ENCODE measurements around the gene DUSP11.
A peak's percentile ranks its signal among the peaks of the same experiment; 100 is the strongest.
"Not testable (repeated sequence)": the region's sequence is repeated elsewhere in the genome, so short reads cannot be mapped to it uniquely, and the experiment has no call there.

DUSP11 gene

GRCh38 chr2:73718421-73718820, 61.5 kb downstream of the DUSP11 start:
- peaks cover 18% of the 10 kb centered on the region for H3K27me3 ChIP-seq (ENCODE audit: insufficient read depth, low read length)
- H3K36me3 ChIP-seq (ENCODE audit: insufficient read depth, low read length) = no peaks in the 10 kb centered on the region
- no peaks in the 10 kb centered on the region for H3K79me2 ChIP-seq (ENCODE audit: control insufficient read depth, insufficient read depth, low read length, unreplicated experiment)
- H3K27ac ChIP-seq (ENCODE audit: low read depth, low read length) = no peak overlapping the region
- no peak overlapping the region for H3K4me3 ChIP-seq (ENCODE audit: low read depth, low read length)
- peaks cover 7% of the 10 kb centered on the region for H3K4me1 ChIP-seq (ENCODE audit: control insufficient read depth, insufficient read depth, low read length, unreplicated experiment)
- H2AFZ ChIP-seq (ENCODE audit: low read length, unreplicated experiment) = no peak overlapping the region

DNA sequence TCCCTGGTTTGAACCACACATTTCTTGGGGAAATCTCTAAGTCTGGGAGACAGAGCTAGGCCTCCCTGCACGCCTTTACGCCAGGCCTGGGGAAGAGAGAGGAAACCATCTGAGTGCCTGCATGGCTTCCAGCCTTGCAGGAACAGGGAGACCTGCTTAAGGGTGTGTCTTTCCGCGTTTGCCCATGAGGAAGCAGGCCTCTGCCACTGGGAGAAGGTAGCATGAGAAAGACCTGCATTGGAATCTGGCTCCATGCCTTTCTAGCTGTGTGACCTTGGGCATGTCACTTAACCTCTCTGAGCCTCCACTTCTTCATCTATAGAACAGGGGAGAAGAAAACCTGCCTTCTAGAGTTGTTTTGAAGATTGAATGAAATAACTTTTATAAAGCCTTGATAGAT, 62.2 kb downstream of the DUSP11 start:
- H2AFZ ChIP-seq (ENCODE audit: low read length, unreplicated experiment); H3K27ac ChIP-seq (ENCODE audit: low read depth, low read length); H3K4me1 ChIP-seq (ENCODE audit: control insufficient read depth, insufficient read depth, low read length, unreplicated experiment); H3K79me2 ChIP-seq (ENCODE audit: control insufficient read depth, insufficient read depth, low read length, unreplicated experiment); H3K36me3 ChIP-seq (ENCODE audit: insufficient read depth, low read length); H3K4me3 ChIP-seq (ENCODE audit: low read depth, low read length): not testable (repeated sequence)
- peaks cover 22% of the 10 kb centered on the region for H3K27me3 ChIP-seq (ENCODE audit: insufficient read depth, low read length)

DNA sequence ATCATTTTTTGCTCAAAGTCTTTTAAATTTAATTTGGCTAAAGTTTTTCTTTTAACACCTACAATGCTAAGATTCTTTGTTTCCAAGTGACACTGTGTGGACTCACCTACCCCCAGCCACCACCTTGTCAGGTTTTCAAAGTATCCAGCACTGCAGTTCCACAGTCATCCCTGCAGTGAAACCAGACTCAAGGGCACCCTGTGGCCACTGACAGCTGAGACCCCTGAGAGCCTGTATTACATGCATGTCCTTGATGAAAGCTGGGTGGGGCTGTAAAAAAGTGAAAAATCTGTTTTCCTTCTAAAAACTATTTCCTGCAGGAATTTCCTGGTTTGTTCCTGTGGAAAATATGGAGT, 62.7 kb downstream of the DUSP11 start:
- Histone ChIP-seq H3K4me3 (ENCODE audit: low read depth, low read length) (no peak overlapping the region), H3K27me3 (ENCODE audit: insufficient read depth, low read length) (peaks cover 26% of the 10 kb centered on the region), H2AFZ (ENCODE audit: low read length, unreplicated experiment) (no peak overlapping the region), H3K36me3 (ENCODE audit: insufficient read depth, low read length) (no peaks in the 10 kb centered on the region), H3K4me1 (ENCODE audit: control insufficient read depth, insufficient read depth, low read length, unreplicated experiment) (peaks cover 7% of the 10 kb centered on the region), H3K27ac (ENCODE audit: low read depth, low read length) (no peak overlapping the region), H3K79me2 (ENCODE audit: control insufficient read depth, insufficient read depth, low read length, unreplicated experiment) (no peaks in the 10 kb centered on the region)

GRCh38 chr2:73716543-73717250, 63.2 kb downstream of the DUSP11 start:
- Histone ChIP-seq H3K4me3 (ENCODE audit: low read depth, low read length) (peak overlapping the region; percentile 42), H3K36me3 (ENCODE audit: insufficient read depth, low read length) (no peaks in the 10 kb centered on the region), H2AFZ (ENCODE audit: low read length, unreplicated experiment) (peak overlapping the region; percentile 39), H3K27me3 (ENCODE audit: insufficient read depth, low read length) (peaks cover 32% of the 10 kb centered on the region), H3K79me2 (ENCODE audit: control insufficient read depth, insufficient read depth, low read length, unreplicated experiment) (no peaks in the 10 kb centered on the region), H3K27ac (ENCODE audit: low read depth, low read length) (no peak overlapping the region), H3K4me1 (ENCODE audit: control insufficient read depth, insufficient read depth, low read length, unreplicated experiment) (peaks cover 7% of the 10 kb centered on the region)

GRCh38 chr2:73714091-73714490, 65.8 kb downstream of the DUSP11 start:
- Histone ChIP-seq H3K4me3 (ENCODE audit: low read depth, low read length) (no peak overlapping the region), H3K27ac (ENCODE audit: low read depth, low read length) (no peak overlapping the region), H3K4me1 (ENCODE audit: control insufficient read depth, insufficient read depth, low read length, unreplicated experiment) (peaks cover 7% of the 10 kb centered on the region), H3K36me3 (ENCODE audit: insufficient read depth, low read length) (no peaks in the 10 kb centered on the region), H2AFZ (ENCODE audit: low read length, unreplicated experiment) (no peak overlapping the region), H3K27me3 (ENCODE audit: insufficient read depth, low read length) (peaks cover 37% of the 10 kb centered on the region), H3K79me2 (ENCODE audit: control insufficient read depth, insufficient read depth, low read length, unreplicated experiment) (no peaks in the 10 kb centered on the region)
